IPS-15b (cell line): ENCODE measurements around the gene SLC2A4RG.

ENCODE experiments used
- H3K27me3 ChIP-seq: one replicate; pipeline ENCODE4 v1.6.1; 2013; ENCODE audit warnings: low read length; ENCODE audit not compliant: control insufficient read depth, insufficient read depth
- H3K36me3 ChIP-seq: one replicate; pipeline ENCODE4 v1.6.1; 2013; ENCODE audit warnings: low read length; ENCODE audit not compliant: control insufficient read depth, insufficient read depth
- H3K4me1 ChIP-seq: one replicate; pipeline ENCODE4 v1.6.1; 2013; ENCODE audit warnings: mild to moderate bottlenecking, low read length; ENCODE audit not compliant: control insufficient read depth, insufficient read depth
- H3K4me3 ChIP-seq: one replicate; pipeline ENCODE4 v1.5.1; 2013; ENCODE audit warnings: low read depth, low read length
- H3K9ac ChIP-seq: one replicate; pipeline ENCODE4 v1.6.1; 2013; ENCODE audit warnings: low read depth, mild to moderate bottlenecking, low read length
- H3K9me3 ChIP-seq: one replicate; pipeline ENCODE4 v1.6.1; 2013; ENCODE audit warnings: mild to moderate bottlenecking, low read length; ENCODE audit not compliant: control insufficient read depth, insufficient read depth

SLC2A4RG gene

DNA sequence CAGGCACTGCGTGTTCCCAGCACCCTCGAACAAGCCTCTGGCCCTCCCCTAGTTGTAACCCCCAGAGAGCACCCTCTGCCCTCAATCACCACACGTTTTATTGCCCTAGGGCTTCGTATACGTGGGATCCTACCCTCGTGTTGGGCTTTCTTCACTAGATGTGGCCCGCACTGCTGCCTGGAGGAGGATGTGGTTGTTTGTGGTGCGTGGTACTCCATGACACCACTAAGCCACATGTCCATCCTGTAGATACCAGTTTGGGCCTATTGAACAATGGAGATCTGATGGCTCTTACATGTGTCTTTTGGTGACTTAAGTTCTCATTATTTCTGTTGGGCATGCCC is 17.0 kb downstream of the SLC2A4RG start:
- H3K4me3 ChIP-seq = no peak overlapping the region
- H3K4me1 ChIP-seq = no peaks in the 10 kb centered on the region
- no peaks in the 10 kb centered on the region for H3K27me3 ChIP-seq
- no peaks in the 10 kb centered on the region for H3K9me3 ChIP-seq
- no peak overlapping the region for H3K9ac ChIP-seq
- H3K36me3 ChIP-seq = peaks cover 4% of the 10 kb centered on the region

DNA sequence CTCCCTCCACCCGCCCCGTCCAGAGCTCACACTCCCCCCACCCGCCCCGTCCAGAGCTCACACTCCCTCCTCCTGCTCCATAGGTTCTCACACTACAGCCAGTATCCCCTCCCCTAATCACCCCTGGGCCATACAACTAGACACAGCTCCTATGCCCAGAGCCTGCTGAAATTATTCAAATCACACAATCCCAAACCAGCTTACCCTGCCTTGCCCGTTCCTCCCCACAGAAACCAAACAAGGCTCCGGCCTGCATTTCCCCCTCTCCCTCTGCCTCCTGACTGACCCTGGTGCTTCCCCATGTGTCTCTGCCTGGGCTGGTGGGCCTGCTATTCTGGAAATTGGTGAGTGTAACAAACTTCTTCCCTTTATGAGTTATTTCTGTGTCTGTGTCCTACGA is 18.6 kb downstream of the SLC2A4RG start:
- Histone ChIP-seq H3K9me3 (no peaks in the 10 kb centered on the region), H3K36me3 (no peaks in the 10 kb centered on the region), H3K4me1 (no peaks in the 10 kb centered on the region), H3K9ac (no peak overlapping the region), H3K27me3 (no peaks in the 10 kb centered on the region), H3K4me3 (no peak overlapping the region)

DNA sequence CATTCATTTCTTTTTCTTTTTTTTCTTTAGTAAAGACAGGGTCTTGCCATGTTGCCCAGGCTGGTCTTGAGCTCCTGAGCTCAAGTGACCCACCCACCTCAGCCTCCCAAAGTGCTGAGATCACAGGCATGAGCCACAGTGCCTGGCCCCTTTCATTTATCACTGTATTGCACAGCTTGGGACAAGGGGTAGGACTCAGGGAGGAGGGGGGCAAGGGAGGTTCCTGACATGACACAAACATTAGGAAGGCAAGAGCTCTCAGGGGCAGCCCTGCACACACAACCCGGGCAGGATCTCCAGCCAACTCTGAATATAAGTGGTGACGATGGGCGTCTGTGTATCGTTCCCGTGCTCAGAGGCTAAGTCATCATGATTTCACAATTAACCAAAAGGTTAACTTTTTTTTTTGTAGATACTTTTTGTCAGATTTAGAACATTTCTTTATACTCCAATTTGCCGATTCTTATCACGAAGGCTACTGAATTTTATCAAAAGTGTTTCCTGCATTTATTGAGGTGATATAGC is 19.9 kb downstream of the SLC2A4RG start:
- Histone ChIP-seq H3K4me3 (no peak overlapping the region), H3K9me3 (no peaks in the 10 kb centered on the region), H3K9ac (no peak overlapping the region), H3K27me3 (no peaks in the 10 kb centered on the region), H3K36me3 (no peaks in the 10 kb centered on the region), H3K4me1 (no peaks in the 10 kb centered on the region)

DNA sequence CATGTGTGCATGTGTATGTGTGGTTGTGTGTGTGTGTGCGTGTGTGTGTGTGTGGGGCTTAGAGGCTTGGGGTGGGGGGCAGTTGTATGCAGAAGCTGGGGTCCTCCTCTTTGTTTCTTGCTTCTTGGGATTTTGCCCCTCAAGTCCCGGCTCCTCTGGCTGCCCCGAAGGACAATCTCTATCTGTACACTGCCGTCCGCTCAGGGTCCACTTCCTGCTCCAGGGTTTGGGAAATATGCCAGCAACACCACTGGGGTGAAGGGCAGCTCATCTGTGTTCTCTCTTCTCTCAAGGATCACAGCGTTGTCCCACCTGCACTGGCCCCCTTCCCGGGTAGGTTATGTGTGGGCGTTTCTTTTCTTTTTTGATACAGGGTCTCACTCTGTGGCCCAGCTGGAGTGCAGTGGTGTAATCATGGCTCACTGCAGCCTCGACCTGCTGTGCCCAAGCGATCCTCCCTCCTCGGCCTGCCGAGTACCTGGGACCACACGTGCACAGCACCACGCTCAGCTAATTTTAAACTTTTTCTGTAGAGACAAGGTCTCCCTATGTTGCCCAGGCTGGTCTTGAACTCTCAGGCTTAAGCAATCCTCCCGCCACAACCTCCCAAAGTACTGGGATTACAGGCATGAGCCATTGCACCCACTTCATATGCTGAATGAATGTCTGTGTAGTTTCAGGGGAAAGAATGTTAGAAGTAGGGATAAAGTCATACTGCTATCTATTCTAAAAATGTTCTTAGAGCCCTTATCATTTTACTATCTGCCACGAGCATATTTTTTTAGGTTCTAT is 25.7 kb downstream of the SLC2A4RG start:
- Histone ChIP-seq H3K27me3 (no peaks in the 10 kb centered on the region), H3K4me1 (no peaks in the 10 kb centered on the region), H3K9me3 (no peaks in the 10 kb centered on the region), H3K36me3 (peaks cover 16% of the 10 kb centered on the region), H3K9ac (no peak overlapping the region), H3K4me3 (no peak overlapping the region)

DNA sequence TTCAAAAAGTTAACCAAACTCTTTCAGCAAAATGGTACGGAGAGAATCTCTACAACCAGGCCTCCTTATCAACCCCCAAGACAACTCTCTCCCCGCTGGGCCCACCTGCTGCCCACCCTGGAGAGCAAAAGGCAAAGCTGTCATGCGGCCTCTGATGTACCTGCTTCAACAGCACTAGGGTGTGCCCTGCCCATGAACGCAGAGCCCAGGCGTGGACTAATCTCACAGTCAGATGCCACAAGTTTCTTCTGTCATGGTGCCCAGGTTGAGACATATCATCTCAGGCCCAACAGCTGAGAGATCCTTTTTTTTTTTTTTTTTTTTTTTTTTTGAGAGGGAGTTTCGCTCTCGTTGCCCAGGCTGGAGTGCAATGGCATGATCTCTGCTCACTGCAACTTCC is 26.3 kb downstream of the SLC2A4RG start:
- Histone ChIP-seq H3K4me3 (no peak overlapping the region), H3K36me3 (peaks cover 20% of the 10 kb centered on the region), H3K9me3 (no peaks in the 10 kb centered on the region), H3K27me3 (no peaks in the 10 kb centered on the region), H3K4me1 (no peaks in the 10 kb centered on the region), H3K9ac (no peak overlapping the region)

DNA sequence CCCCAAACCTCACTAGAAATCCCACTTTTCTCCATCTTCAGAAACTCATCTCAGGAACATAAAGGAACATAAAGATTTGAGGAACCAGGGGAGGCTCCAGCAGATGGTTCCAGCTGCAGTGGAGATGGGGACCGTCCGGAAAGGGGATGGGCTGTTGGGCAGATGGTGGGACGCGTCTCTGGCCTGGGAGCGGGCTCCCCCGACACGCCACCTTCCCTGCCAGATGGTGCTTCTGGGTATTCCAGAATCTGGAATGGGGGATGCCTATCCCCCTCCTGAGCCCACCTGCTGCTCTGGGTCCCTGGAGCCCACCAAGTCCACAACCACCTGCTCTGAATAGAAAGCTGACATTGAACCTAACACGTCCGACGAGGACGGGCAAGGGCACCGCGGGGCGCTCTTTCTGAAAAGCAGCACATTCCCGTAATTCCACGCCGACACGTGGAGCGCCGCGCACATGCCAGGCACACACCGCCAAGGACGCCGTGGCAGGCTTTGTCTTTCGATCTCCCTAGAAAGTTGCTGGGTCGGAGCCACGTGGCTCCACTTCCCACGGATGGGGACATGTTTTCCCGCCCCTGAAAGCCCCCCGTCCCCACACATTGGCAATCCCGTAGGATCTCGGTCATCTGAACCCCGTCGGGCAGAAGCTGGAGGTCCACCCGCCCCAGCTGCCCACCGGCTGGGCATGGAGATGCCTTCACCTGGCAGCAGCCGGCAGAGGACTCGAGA is 27.3 kb downstream of the SLC2A4RG start:
- no peaks in the 10 kb centered on the region for H3K4me1 ChIP-seq

DNA sequence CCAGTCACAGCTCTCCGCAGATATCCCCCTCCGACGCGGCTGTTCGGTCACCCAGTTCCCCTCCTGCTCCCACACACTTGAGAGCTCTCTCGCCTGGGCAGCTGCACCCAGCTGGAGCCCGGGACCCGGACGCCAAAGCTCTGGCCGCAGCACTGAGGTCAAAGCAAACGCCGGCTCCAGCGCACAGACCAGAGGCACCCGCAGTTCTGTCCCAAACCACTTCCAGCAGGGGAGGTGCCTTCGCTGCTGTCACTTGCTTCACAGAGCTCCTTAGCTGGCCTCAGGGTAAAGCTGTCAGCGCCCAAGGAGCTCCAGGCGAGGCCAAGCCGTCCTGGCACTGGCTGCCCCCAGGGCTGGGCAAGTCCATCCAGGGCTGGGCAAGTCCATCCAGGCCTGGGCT is 27.9 kb downstream of the SLC2A4RG start:
- H3K27me3 ChIP-seq = no peaks in the 10 kb centered on the region
- H3K36me3 ChIP-seq = peaks cover 21% of the 10 kb centered on the region
- H3K9ac ChIP-seq = no peak overlapping the region
- no peaks in the 10 kb centered on the region for H3K4me1 ChIP-seq
- H3K9me3 ChIP-seq = no peaks in the 10 kb centered on the region
- H3K4me3 ChIP-seq = no peak overlapping the region

More for the DNA sequence above, 27.3 kb downstream of the SLC2A4RG start:
- no peak overlapping the region for H3K9ac ChIP-seq
- no peaks in the 10 kb centered on the region for H3K27me3 ChIP-seq
- no peak overlapping the region for H3K4me3 ChIP-seq
- H3K9me3 ChIP-seq = no peaks in the 10 kb centered on the region
- peaks cover 21% of the 10 kb centered on the region for H3K36me3 ChIP-seq

DNA sequence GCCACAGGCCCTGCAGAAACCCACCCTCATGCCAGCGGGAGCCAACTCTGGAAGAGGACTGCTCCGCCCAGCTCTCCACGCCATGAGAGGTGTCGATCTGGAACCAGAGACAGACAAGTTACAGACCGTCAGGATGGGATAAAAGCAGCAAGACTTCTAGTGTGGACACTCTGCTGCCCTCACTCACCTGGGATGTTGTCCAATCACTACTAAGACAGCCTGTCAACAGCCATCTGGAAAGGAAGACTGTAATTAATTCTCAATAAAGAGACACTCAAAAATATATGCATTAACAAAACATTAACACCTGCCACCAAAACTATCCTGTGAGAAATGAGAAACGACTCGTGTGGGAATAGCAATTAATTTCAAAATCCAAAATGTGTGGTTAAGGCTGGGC is 28.3 kb downstream of the SLC2A4RG start:
- no peaks in the 10 kb centered on the region for H3K9me3 ChIP-seq
- no peak overlapping the region for H3K4me3 ChIP-seq
- peaks cover 21% of the 10 kb centered on the region for H3K36me3 ChIP-seq
- no peaks in the 10 kb centered on the region for H3K27me3 ChIP-seq
- H3K4me1 ChIP-seq = no peaks in the 10 kb centered on the region
- H3K9ac ChIP-seq = no peak overlapping the region

DNA sequence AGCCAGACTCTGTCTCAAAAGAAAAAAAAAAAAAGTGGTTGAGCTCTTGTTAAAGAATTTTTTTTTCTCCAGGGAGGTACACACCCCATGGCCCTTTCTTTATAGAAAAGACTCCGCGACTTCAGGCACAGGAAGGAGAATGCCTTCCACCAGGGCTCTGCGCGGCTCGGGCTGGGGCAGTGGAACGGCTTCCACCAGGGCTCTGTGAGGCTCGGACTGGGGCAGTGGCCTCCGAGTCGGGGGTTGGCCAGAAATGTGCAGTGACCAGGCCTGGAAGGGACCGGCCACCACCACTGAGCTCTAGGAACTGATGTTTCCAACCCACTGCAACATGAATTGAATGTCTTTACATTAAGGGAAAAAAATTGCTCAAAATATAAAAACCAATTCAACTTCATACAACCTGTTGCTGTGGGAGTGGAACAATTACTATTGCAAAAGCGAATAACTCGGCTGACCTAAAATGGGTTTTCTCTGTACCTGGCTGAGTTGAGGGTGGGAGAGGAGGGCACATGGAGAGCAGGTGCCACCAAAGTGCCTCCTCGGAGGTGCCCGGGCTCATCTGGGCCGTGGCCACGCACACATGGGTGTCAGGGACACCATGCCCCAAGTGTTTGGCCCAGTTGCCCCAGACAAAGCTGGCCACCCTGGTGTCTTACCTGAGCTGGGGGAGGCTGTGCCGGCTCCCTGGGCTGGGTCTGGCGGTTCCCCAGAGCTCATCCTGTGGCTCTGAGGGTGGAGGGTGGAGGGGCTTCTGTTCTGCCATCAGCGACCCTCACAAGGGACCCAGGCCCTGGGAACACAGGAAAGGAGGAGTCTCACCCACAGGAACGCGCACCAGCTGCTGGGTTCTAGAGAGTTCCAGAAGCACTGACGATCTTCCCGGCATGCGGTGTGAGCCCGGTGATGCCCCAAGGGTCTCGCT is 29.3 kb downstream of the SLC2A4RG start:
- Histone ChIP-seq H3K36me3 (peaks cover 21% of the 10 kb centered on the region), H3K27me3 (no peaks in the 10 kb centered on the region), H3K4me3 (no peak overlapping the region), H3K9ac (no peak overlapping the region), H3K9me3 (no peaks in the 10 kb centered on the region), H3K4me1 (no peaks in the 10 kb centered on the region)

DNA sequence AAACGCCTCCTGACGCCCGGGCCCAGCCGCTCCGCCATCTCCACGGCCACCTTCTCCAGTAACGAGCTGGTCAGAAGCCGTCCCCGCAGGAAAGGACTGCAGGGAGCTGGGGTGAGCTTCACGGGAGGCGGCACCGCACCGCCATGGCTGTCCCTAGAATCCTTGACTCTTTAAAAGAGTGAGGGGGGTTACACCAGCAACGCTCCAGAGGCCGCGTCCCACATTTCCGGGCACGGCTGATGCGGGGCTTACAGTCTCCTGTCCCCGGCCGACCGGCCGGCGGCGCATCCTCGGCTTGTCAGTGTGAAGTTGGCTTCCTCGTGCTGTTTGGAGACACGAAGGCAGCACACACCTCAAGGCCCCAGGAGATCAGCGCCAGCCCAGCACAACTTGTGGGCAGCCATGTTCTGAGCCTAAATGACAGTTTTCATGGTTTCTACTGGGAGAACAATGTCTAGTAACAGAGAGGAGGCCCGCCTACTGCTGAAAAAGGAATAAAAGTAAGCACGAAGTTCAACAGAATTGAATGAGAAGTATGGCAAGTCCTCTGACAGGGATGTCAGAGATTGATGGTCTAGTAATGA is 30.4 kb downstream of the SLC2A4RG start:
- peaks cover 21% of the 10 kb centered on the region for H3K36me3 ChIP-seq
- no peaks in the 10 kb centered on the region for H3K27me3 ChIP-seq
- no peak overlapping the region for H3K4me3 ChIP-seq
- no peaks in the 10 kb centered on the region for H3K4me1 ChIP-seq
- H3K9ac ChIP-seq = no peak overlapping the region
- no peaks in the 10 kb centered on the region for H3K9me3 ChIP-seq

DNA sequence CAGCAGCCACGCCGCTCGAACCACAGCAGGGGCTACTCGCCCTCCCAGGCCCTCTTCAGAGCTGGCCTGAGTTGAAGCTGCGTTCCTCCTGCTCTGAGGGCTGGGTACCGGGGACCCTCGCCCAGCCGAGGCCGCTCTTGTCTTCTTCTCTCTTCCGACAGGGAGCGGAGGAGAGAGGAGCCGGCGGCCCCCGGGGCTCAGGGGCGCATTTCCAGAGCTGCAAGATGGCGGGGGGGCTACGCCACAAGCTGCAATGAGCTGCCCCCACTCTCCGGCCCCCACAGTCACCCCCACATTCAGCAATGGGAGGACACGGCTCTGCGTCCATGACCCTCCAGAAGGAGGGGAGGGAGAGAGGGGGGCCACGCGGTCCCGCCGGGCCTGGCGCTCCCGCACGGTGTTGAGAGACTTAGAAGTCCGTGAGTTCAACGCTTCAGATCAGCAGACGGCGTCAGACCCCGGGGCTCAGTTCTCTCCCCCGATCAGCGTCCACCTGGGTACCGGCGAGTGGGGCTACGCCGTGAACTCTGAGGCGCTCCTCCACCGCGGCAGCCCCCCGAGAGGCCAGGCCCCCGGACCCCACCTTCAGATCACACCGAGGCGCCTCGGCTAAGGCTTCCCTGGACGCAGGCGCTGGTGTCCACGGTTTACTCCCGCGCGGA is 31.6 kb downstream of the SLC2A4RG start:
- Histone ChIP-seq H3K9me3 (no peaks in the 10 kb centered on the region), H3K4me1 (no peaks in the 10 kb centered on the region), H3K4me3 (no peak overlapping the region), H3K27me3 (no peaks in the 10 kb centered on the region), H3K9ac (no peak overlapping the region), H3K36me3 (peaks cover 21% of the 10 kb centered on the region)
